Muscle of leg (tissue), 11 donors: ENCODE data around the gene FAM241A. TPM values are rescaled to one million over a fixed set of nuclear protein-coding genes. Genes with fewer than 3 reads are reported as not detected.

Experiments used
- DNase-seq: peaks from one replicate; pipeline ENCODE4 v3.0.0; 2013
- H3K27ac ChIP-seq: one replicate; pipeline ENCODE4 v1.5.1; 2013; ENCODE audit warnings: mild to moderate bottlenecking, low read length, control low read depth
- H3K27me3 ChIP-seq: one replicate; pipeline ENCODE4 v1.6.1; 2013; ENCODE audit warnings: low read length; ENCODE audit not compliant: control insufficient read depth, insufficient read depth
- H3K36me3 ChIP-seq: one replicate; pipeline ENCODE4 v1.6.1; 2013; ENCODE audit warnings: low read length; ENCODE audit not compliant: control insufficient read depth, insufficient read depth
- H3K4me1 ChIP-seq: one replicate; pipeline ENCODE4 v1.6.1; 2013; ENCODE audit warnings: low read length; ENCODE audit not compliant: control insufficient read depth, insufficient read depth
- H3K4me3 ChIP-seq: one replicate; pipeline ENCODE4 v1.5.1; 2013; ENCODE audit warnings: low read length, control low read depth
- H3K9me3 ChIP-seq: replicated peaks from 2 replicates; pipeline ENCODE4 v1.6.1; 2013; ENCODE audit warnings: low read depth, low read length; ENCODE audit not compliant: control insufficient read depth
- WGBS: methylation state at CpG from one replicate; pipeline ENCODE4 v1.1.5; 2013; ENCODE audit warnings: missing lambda C conversion rate; ENCODE audit not compliant: insufficient coverage; 5-methylcytosine and 5-hydroxymethylcytosine counted together
- polyA plus RNA-seq, 8 donors: library from polyadenylated mRNA; unstranded; fragments of 120-200 nt; gene quantifications; one replicate each; pipeline versions ENCODE4 v1.2.1 to v1.2.3, GENCODE V29; 2013; ENCODE audit warnings: inconsistent platforms in 1 of 8, low replicate concordance in 1 of 8; ENCODE audit not compliant: insufficient read length in 8 of 8, insufficient read depth in 1 of 8
- total RNA-seq: library from RNA; stranded (reverse); fragments of 120-200 nt; gene quantifications from one replicate; pipeline ENCODE4 v1.2.4, GENCODE V29; 2013

The FAM241A gene
- total and polyA plus RNA-seq, 9 donors, result 1.9 to 5.3 (median 4.0) TPM

GRCh38 chr4:112234952-112235609 is 89.8 kb downstream of the FAM241A start:
- no CpG with 5 or more reads among the region's 3 CpGs for WGBS
- peak; percentile 89 for DNase-seq
- Histone ChIP-seq H3K27ac (no peak overlapping the region), H3K36me3 (no peaks in the 10 kb centered on the region), H3K4me3 (no peak overlapping the region), H3K4me1 (peaks cover 2% of the 10 kb centered on the region), H3K9me3 (no peaks in the 10 kb centered on the region), H3K27me3 (no peaks in the 10 kb centered on the region)

- Histone ChIP-seq H3K9me3 (no peaks in the 10 kb centered on the region), H3K27me3 (no peaks in the 10 kb centered on the region), H3K36me3 (no peaks in the 10 kb centered on the region), H3K4me1 (peaks cover 2% of the 10 kb centered on the region), H3K4me3 (no peak overlapping the region), H3K27ac (no peak overlapping the region)
- no peak for DNase-seq
- 56% methylated on average over 1 of the region's 2 CpGs for WGBS
These were observed 90.8 kb downstream of the FAM241A start for GRCh38 chr4:112236040-112236439.

DNA sequence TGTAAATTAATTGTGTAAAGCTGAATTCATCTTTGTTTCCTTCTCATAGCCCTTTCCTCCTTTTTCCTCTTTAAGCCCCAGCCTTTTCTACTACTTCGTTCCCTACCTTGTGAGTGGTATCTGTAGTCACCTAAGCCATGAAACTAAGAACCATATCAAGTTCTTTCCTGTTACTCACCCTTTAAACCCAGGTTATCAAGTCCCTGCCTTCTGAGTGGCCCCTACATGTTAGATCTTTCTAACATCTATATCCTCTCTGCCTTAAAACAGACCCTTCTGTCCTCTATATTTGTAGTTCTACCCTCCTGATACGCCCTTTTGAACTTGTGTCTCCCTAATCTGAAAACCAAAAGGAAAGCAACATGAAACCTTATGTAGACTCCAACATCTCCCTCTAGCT is 93.6 kb downstream of the FAM241A start:
- no peaks in the 10 kb centered on the region for H3K36me3 ChIP-seq
- no peaks in the 10 kb centered on the region for H3K27me3 ChIP-seq
- no peaks in the 10 kb centered on the region for H3K4me1 ChIP-seq
- DNase-seq, result no peak
- H3K4me3 ChIP-seq, result no peak overlapping the region
- 80% methylated on average over 2 of the region's 2 CpGs for WGBS
- H3K9me3 ChIP-seq, result no peaks in the 10 kb centered on the region
- H3K27ac ChIP-seq, result no peak overlapping the region

Other genes starting within 250 kb of the FAM241A start
- gene AP1AR, start 86.3 kb downstream of the FAM241A start, total RNA-seq, result 10.7 TPM
- gene AP1AR, start 86.3 kb downstream of the FAM241A start, polyA plus RNA-seq, result 10 to 100 TPM; 10.5 to 14.0 (median 11.8) TPM
- gene TIFA, start 140.4 kb downstream of the FAM241A start, total RNA-seq, result 5.9 TPM
- 1 to 10 TPM; 5.0 to 7.2 (median 6.7) TPM for gene TIFA, start 140.4 kb downstream of the FAM241A start, polyA plus RNA-seq
- gene ALPK1, start 151.9 kb downstream of the FAM241A start, total RNA-seq, result 8.7 TPM
- gene ALPK1, start 151.9 kb downstream of the FAM241A start, polyA plus RNA-seq, result 1 to 10 TPM; 4.9 to 8.7 (median 6.7) TPM